ENCODE results near the gene MBD5. TPM values are rescaled to one million over a fixed set of nuclear protein-coding genes. Genes with fewer than 3 reads are reported as not detected.

Gene MBD5
- total and polyA plus RNA-seq, 4 donors = 5.7 to 140 (median 21.2) TPM

DNA sequence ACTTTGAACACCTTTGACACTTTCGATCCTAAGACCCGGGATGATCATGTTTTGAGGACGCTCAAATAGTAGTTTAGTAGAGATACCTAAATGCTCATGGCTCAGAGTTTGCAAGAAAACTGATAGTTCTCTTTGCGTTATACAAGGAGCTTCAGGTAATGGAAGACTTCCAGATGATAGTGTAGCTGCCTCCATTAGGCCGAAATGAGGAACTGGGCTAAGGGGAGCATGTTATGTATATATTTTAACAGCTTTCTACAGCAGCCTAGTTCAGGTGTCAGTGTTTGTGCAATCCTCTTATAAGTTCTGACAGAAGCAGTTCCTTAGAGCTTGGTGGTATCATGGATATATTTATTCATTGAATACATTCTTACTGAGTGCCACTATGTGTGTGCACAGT lies 496.9 kb downstream of the MBD5 start:
- DNase-seq = no peak
- TF ChIP-seq, protein P1, sequence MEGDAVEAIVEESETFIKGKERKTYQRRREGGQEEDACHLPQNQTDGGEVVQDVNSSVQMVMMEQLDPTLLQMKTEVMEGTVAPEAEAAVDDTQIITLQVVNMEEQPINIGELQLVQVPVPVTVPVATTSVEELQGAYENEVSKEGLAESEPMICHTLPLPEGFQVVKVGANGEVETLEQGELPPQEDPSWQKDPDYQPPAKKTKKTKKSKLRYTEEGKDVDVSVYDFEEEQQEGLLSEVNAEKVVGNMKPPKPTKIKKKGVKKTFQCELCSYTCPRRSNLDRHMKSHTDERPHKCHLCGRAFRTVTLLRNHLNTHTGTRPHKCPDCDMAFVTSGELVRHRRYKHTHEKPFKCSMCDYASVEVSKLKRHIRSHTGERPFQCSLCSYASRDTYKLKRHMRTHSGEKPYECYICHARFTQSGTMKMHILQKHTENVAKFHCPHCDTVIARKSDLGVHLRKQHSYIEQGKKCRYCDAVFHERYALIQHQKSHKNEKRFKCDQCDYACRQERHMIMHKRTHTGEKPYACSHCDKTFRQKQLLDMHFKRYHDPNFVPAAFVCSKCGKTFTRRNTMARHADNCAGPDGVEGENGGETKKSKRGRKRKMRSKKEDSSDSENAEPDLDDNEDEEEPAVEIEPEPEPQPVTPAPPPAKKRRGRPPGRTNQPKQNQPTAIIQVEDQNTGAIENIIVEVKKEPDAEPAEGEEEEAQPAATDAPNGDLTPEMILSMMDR (IDR thresholded peaks at IDR 0.05; ENCODE audit: control extremely low read depth, extremely low read depth) = no peak
- Histone ChIP-seq H3K27ac (ENCODE audit: low read depth in 1 of 2, low read length in 1 of 2) (no peak overlapping the region), H3K9ac (ENCODE audit: insufficient read depth in 1 of 2, low read length in 2 of 2) (no peak overlapping the region), H3K4me3 (no peak overlapping the region), H3K4me1 (ENCODE audit: control insufficient read depth in 5 of 5, insufficient read depth in 5 of 5, low read length in 5 of 5) (peaks cover 0 to 10% (median 0%) of the 10 kb centered on the region in 5 donors), H3K9me3 (ENCODE audit: control insufficient read depth in 4 of 4, insufficient read depth in 3 of 4, low read length in 3 of 4) (no peaks in the 10 kb centered on the region), H3K36me3 (ENCODE audit: control insufficient read depth in 4 of 4, insufficient read depth in 4 of 4, low read length in 4 of 4) (peaks cover 0 to 6% (median 1%) of the 10 kb centered on the region in 4 donors), H3K27me3 (ENCODE audit: control insufficient read depth in 3 of 3, insufficient read depth in 3 of 3, low read length in 2 of 3) (no peaks in the 10 kb centered on the region)
- 92 to 95% methylated on average over 5 of the region's 5 CpGs for WGBS, 2 donors
- ATAC-seq (ENCODE audit: insufficient read depth, low FRiP score) = no peak

- DNase-seq = no peak
- WGBS, 2 donors = 80 to 87% methylated on average over 7 of the region's 7 CpGs
- H3K27me3 ChIP-seq (ENCODE audit: control insufficient read depth in 3 of 3, insufficient read depth in 3 of 3, low read length in 2 of 3) = no peaks in the 10 kb centered on the region
These were observed 498.1 kb downstream of the MBD5 start for GRCh38 chr2:148519013-148519412.

DNA sequence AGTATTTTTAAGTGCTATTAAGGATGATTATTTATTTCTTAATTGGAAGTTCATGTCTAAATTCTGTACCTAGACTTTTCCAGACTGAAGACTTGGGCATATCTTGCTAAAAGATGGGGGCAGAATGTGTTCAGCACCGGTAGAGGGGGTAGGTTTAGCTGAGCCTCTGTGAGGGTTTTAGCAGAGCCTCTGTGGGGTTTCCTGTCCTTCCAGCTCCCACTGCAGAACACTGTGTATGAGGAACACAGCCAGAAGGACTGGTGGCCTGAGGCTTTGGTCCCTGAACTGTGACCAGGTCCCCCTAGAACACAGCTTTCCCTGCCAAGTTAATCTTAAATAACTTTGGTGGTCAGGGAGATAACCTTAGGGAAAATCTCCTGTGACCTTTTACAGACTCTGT lies 500.3 kb downstream of the MBD5 start:
- ATAC-seq (ENCODE audit: insufficient read depth, low FRiP score) = no peak
- peaks cover 0 to 6% (median 1%) of the 10 kb centered on the region in 4 donors for H3K36me3 ChIP-seq (ENCODE audit: control insufficient read depth in 4 of 4, insufficient read depth in 4 of 4, low read length in 4 of 4)
- no peaks in the 10 kb centered on the region for H3K9me3 ChIP-seq (ENCODE audit: control insufficient read depth in 4 of 4, insufficient read depth in 3 of 4, low read length in 3 of 4)
- no peak for DNase-seq
- WGBS, 2 donors = 54 to 73% methylated on average over 1 of the region's 1 CpG
- H3K27ac ChIP-seq (ENCODE audit: low read depth in 1 of 2, low read length in 1 of 2) = no peak overlapping the region
- H3K27me3 ChIP-seq (ENCODE audit: control insufficient read depth in 3 of 3, insufficient read depth in 3 of 3, low read length in 2 of 3) = no peaks in the 10 kb centered on the region
- no peak overlapping the region for H3K9ac ChIP-seq (ENCODE audit: insufficient read depth in 1 of 2, low read length in 2 of 2)
- TF ChIP-seq, protein P1 (IDR thresholded peaks at IDR 0.05; ENCODE audit: control extremely low read depth, extremely low read depth) = no peak
- no peak overlapping the region for H3K4me3 ChIP-seq
- H3K4me1 ChIP-seq (ENCODE audit: control insufficient read depth in 5 of 5, insufficient read depth in 5 of 5, low read length in 5 of 5) = peaks cover 0 to 3% (median 2%) of the 10 kb centered on the region in 5 donors

More at GRCh38 chr2:148519013-148519412, 498.1 kb downstream of the MBD5 start:
- Histone ChIP-seq H3K4me3 (no peak overlapping the region), H3K4me1 (ENCODE audit: control insufficient read depth in 5 of 5, insufficient read depth in 5 of 5, low read length in 5 of 5) (peaks cover 0 to 10% (median 2%) of the 10 kb centered on the region in 5 donors), H3K9me3 (ENCODE audit: control insufficient read depth in 4 of 4, insufficient read depth in 3 of 4, low read length in 3 of 4) (no peaks in the 10 kb centered on the region), H3K9ac (ENCODE audit: insufficient read depth in 1 of 2, low read length in 2 of 2) (no peak overlapping the region), H3K36me3 (ENCODE audit: control insufficient read depth in 4 of 4, insufficient read depth in 4 of 4, low read length in 4 of 4) (peaks cover 0 to 6% (median 1%) of the 10 kb centered on the region in 4 donors), H3K27ac (ENCODE audit: low read depth in 1 of 2, low read length in 1 of 2) (no peak overlapping the region)
- ATAC-seq (ENCODE audit: insufficient read depth, low FRiP score) = no peak
- TF ChIP-seq, protein P1 (IDR thresholded peaks at IDR 0.05; ENCODE audit: control extremely low read depth, extremely low read depth) = no peak

GRCh38 chr2:148523315-148523714 lies 502.4 kb downstream of the MBD5 start:
- no peaks in the 10 kb centered on the region for H3K9me3 ChIP-seq (ENCODE audit: control insufficient read depth in 4 of 4, insufficient read depth in 3 of 4, low read length in 3 of 4)
- no peak overlapping the region for H3K9ac ChIP-seq (ENCODE audit: insufficient read depth in 1 of 2, low read length in 2 of 2)
- WGBS, 2 donors = 63 to 88% methylated on average over 1 of the region's 1 CpG
- H3K36me3 ChIP-seq (ENCODE audit: control insufficient read depth in 4 of 4, insufficient read depth in 4 of 4, low read length in 4 of 4) = peaks cover 0 to 6% (median 1%) of the 10 kb centered on the region in 4 donors
- ATAC-seq (ENCODE audit: insufficient read depth, low FRiP score) (no peak), DNase-seq (no peak)
- no peaks in the 10 kb centered on the region for H3K27me3 ChIP-seq (ENCODE audit: control insufficient read depth in 3 of 3, insufficient read depth in 3 of 3, low read length in 2 of 3)
- H3K27ac ChIP-seq (ENCODE audit: low read depth in 1 of 2, low read length in 1 of 2) = no peak overlapping the region
- H3K4me1 ChIP-seq (ENCODE audit: control insufficient read depth in 5 of 5, insufficient read depth in 5 of 5, low read length in 5 of 5) = peaks cover 0 to 3% (median 0%) of the 10 kb centered on the region in 5 donors
- no peak overlapping the region for H3K4me3 ChIP-seq
- TF ChIP-seq, protein P1 (IDR thresholded peaks at IDR 0.05; ENCODE audit: control extremely low read depth, extremely low read depth) = no peak
